NCI-H1417 treated with DMSO at 0.1 percent for 48 hours (cell line): ENCODE data around the gene UMPS.

Experiments
- DNase-seq: peaks from one replicate; lab custom pipeline; 2025; lab: John Stamatoyannopoulos, UW

Gene UMPS

DNA sequence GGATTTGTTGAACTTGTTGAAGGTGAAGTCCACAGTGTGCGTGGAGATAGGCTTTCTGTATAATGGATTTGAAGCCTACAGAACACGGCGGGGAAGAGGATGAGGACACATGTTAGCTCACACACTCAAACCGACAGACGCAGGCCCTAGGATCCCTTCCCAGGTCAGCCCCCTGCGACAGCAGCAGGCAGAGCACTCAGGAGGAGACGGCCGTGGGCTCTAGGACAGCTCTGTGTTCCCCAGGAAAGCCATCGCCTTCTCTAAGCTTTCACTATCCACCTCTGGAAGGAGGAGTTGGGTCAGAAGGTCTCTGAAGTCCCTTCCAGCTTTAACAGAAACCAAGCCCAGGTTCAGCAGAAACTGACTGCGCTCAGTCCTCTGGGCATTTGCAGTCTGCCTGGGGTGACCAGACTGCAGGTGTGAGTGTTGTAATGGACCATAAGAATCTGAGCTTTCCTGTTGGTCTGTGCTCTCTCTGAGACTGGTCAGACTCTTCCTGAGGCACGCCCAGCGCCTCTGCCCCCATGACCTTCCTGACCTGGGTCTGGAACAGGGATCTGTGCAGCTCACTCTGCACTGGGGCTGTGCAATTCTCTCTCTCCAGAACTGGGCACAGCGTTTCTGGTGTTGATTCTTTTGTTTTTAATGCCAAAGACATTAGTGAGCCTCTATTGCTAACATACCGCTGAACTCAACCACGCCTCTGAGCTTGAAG lies 33.5 kb downstream of the UMPS start:
- DNase-seq: no peak

GRCh38 chr3:124764746-124765145 lies 34.5 kb downstream of the UMPS start:
- no peak for DNase-seq

- no peak for DNase-seq
Observed at GRCh38 chr3:124765197-124765840, 35.1 kb downstream of the UMPS start.

DNA sequence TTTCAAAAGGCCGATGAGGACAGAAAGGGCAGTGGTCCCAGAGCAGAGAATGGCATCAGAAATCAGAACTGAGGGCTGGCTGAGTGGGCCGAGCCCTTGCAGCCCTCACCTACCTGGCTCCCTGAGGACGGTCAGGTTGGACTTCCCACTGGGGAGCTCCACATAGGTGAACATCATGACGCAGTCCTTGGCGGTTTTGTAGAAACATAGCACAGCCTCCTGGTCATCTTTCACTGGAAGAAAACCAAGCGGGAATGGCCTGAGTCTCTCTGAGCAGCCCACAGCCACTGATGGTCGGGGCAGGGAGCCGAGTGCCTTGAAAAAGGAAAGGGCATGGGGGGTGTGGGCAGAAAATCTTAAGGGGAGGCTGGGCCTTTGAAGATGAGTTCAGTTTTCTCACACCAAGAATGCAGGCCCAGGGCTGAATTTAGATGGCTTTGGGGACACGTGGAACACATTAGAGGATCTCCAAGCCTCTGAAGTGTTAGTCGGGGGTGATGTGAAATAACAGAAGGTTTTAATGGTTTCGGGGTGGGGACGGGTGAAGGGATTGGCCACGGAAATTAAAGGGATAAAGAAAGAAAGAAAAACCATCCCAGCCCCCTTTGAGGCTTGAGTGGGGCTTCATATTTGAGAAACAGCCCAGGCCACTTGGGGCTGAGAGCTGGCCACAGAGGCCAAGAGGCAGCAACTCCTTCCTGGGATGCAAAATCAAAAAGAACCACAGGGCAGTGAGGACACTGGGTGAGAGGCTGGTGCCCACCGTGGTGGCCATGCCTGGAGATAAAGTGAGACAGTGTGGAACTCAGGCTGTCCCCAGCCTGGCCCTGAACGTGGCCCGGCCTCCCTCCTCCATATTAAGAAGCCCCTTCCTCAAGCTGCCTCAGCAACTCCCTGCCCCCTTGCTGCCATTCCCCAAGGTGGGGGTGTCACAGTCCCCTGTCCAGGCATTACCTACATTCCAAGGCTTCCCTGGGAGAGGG lies 36.2 kb downstream of the UMPS start:
- no peak for DNase-seq

DNA sequence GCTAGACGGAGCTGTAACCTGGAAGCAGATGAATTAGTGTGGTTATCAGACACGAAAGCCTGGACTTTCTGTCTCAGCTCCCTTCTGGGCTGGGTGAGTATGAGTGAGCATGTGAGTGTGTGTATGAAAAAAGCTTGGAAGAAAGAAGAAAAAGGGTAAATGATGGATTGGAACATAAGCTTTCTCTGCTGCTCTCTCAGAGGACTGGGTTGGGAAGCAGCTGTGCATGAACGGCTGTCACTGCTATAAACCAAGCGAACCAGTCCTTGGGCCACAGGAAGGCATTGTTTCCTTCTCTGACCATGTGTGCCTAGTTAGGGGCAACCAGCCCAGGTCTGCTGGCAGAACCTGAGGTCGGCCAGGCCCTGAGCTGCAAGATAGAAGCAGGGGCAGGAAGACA lies 37.0 kb downstream of the UMPS start:
- no peak for DNase-seq

- DNase-seq: no peak
Observed at GRCh38 chr3:124767691-124768090, 37.4 kb downstream of the UMPS start.

DNA sequence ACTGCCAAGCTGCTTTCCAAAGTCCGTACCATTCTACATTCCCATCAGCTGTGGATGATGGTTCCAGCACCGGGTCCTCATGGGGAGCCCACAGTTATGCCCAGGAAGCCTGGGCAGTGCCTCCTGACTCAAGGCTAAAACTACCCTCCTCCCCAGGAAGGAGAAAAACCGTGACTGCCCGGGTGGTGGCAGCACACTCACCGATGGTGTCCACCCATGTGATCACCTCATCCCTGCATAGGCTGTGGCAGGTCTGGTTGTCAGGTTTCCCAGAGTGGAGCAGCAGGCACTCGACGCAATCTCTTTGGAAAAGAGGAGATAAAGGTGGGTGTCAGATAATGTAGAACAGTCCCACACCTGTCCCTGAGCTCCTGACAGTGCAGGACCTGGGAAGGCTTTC lies 38.6 kb downstream of the UMPS start:
- DNase-seq: no peak

- DNase-seq: no peak
Observed at GRCh38 chr3:124769462-124769861, 39.2 kb downstream of the UMPS start.

- no peak for DNase-seq
Observed at GRCh38 chr3:124770336-124771082, 40.3 kb downstream of the UMPS start.

- DNase-seq: no peak
Observed at GRCh38 chr3:124771083-124771445, 40.8 kb downstream of the UMPS start.

DNA sequence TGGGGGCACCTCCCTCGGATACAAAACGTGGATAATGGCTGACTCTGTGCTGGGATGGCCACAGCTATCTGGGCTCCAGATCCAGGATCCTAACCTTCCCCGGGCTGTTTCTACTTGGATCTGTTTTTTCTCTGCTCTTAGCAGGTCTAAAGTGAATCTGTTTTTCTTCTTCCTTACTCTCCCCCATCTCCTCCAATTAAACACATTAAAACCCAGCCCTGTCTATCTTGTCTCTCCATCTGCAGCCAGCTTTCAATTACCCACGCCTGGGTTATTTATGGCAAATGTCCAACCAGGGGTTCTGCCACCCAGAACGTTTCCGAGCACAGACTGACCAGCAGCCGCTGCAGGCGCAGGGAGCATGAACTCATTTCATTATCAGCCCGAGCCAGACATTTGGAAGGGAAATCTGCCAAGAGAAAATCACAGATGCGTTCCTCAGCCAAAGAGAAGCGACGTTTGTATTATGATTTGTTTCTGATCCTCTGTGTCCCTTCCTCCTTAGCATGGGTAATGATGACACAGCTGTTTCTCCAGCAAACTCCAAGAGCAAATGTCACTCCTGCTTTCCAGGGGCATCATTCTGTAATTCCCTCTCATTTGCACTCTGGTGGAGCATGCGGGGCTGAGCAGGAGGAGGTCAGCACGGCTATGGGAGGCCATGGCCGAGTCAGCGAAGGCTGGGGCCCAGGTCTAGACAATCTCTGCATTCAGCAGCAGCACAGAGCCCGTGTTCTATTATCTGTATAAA lies 42.0 kb downstream of the UMPS start:
- DNase-seq: no peak

GRCh38 chr3:124773351-124774326 lies 43.4 kb downstream of the UMPS start:
- DNase-seq: no peak

GRCh38 chr3:124774327-124774718 lies 44.1 kb downstream of the UMPS start:
- DNase-seq: no peak

GRCh38 chr3:124774841-124775402 lies 44.7 kb downstream of the UMPS start:
- no peak for DNase-seq

GRCh38 chr3:124775877-124776276 lies 45.6 kb downstream of the UMPS start:
- DNase-seq: no peak

GRCh38 chr3:124776856-124777255 lies 46.6 kb downstream of the UMPS start:
- no peak for DNase-seq

DNA sequence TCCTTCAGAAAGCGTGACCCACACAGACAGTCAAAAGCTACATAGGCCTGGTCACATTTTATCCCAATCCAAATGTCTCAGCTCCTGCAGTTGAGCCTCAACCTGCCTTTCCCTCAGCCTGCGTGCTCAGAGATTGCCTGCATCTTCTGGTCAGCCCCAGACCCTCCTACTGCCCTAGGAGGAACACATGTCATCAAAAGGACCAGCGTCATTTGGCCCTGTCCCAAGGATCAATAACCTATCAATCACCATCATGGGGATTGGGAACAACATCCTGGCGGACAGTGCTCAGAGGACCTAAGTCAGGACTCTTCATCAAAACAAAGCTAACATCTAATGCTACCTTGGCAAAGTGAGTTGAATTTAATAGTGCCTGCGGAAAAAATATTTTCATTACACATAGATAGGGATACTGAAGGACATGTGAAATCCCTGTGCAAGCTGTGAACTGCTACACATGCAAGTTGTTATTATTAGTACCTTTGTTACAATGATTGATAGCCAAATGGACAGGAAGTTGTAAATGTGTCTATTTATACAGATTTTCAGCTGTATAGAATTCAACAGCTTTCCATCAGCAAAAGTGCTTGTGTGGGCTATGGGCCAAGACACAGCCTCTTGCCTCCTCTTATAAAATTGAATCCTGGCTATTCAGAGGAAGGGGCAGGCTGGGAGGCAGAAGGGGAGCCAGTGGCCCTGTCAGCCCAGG lies 47.7 kb downstream of the UMPS start:
- DNase-seq: no peak

DNA sequence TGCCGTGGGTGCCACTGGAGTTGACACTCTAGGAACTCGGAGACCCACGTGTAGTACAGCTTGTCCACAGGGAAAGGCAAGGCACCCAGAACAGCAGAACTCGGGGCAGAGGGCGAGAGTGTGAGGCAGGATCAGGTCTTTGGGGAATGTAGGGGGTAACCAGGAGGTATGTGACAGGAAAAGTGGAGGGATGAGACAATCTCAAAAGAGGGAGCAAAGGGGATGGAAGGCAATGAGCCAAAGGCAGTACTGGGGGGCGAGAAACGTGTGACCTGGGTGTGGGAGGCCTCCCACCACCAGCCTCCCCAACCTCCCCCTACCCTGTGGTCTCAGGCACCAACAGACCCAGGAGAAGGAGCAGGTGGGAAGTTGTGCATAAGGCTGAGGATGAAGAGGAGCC lies 48.9 kb downstream of the UMPS start:
- no peak for DNase-seq

- DNase-seq: no peak
Observed at GRCh38 chr3:124779751-124780191, 49.5 kb downstream of the UMPS start.
